A673 (cell line): ENCODE measurements around the gene BCDIN3D.

ENCODE experiments used
- CTCF ChIP-seq: fragments of 300-800, 200-600 bp; sonication (generic); conservative IDR thresholded peaks from 2 replicates; pipeline ENCODE4 v1.5.1; 2017; ENCODE audit warnings: low read depth, mild to moderate bottlenecking, antibody characterized with exemption, low read length, moderate library complexity, mixed read lengths
- EZH2 ChIP-seq: fragments of 200-600 bp; sonication (generic); IDR thresholded peaks from 2 replicates; pipeline ENCODE4 v1.6.1; 2017; ENCODE audit warnings: borderline replicate concordance, low read depth, mild to moderate bottlenecking, mixed read lengths, antibody characterized with exemption, low read length; ENCODE audit not compliant: poor library complexity, severe bottlenecking

- peak; percentile 76 for TF ChIP-seq CTCF
- TF ChIP-seq EZH2: no peak
These were observed 3.8 kb downstream of the BCDIN3D start for GRCh38 chr12:49838973-49839633.
